K562 (cell line): Measurements from ENCODE around the gene HSF5. TPM values are rescaled to one million over a fixed set of nuclear protein-coding genes. Genes with fewer than 3 reads are reported as not detected.

Source experiments
- EP300 ChIP-seq: IDR thresholded peaks from 2 replicates; pipeline ENCODE4 v1.6.1; 2012; ENCODE audit warnings: low read length, improper control_type of control experiment
- GTF2F1 ChIP-seq: IDR thresholded peaks from 2 replicates; pipeline ENCODE4 v1.6.1; 2011; ENCODE audit warnings: low read depth, low read length, improper control_type of control experiment
- RFX5 ChIP-seq: IDR thresholded peaks from 2 replicates; pipeline ENCODE4 v1.6.1; 2011; ENCODE audit warnings: low read depth, mild to moderate bottlenecking, improper control_type of control experiment, low read length
- SMAD3 ChIP-seq: fragments of 450-650 bp; formaldehyde crosslinking; conservative IDR thresholded peaks from 2 replicates; pipeline ENCODE4 v1.4.0; 2020; ENCODE audit warnings: mild to moderate bottlenecking
- SP2 ChIP-seq: IDR thresholded peaks from 2 replicates; pipeline ENCODE4 v1.6.1; 2011; ENCODE audit warnings: mild to moderate bottlenecking, low read depth, low read length, moderate library complexity; ENCODE audit not compliant: poor library complexity, severe bottlenecking; ENCODE audit errors: extremely low read depth
- SRSF3 ChIP-seq: fragments of 200-400 bp; formaldehyde crosslinking; IDR thresholded peaks from 2 replicates; pipeline ENCODE4 v1.6.1; 2016; ENCODE audit warnings: mild to moderate bottlenecking, low read length, moderate library complexity; ENCODE audit not compliant: insufficient read depth
- TAF9B ChIP-seq: fragments of 450-650 bp; IDR thresholded peaks from 2 replicates; pipeline ENCODE4 v1.6.1; 2018; ENCODE audit warnings: mild to moderate bottlenecking; ENCODE audit not compliant: partially characterized antibody
- U2AF1 ChIP-seq: fragments of 200-400 bp; formaldehyde crosslinking; optimal IDR thresholded peaks from 2 replicates; pipeline ENCODE3; 2017; ENCODE audit warnings: mild to moderate bottlenecking, low read depth, low read length, moderate library complexity
- U2AF2 ChIP-seq: fragments of 200-400 bp; formaldehyde crosslinking; optimal IDR thresholded peaks from 2 replicates; pipeline ENCODE3; 2017; ENCODE audit warnings: low read depth, mild to moderate bottlenecking, low read length
- ZNF699 ChIP-seq: fragments of 250-450 bp; sonication (Bioruptor Pico); IDR thresholded peaks from 2 replicates; pipeline ENCODE4 v1.8.0; 2021; ENCODE audit warnings: mild to moderate bottlenecking, moderate library complexity; ENCODE audit not compliant: insufficient replicate concordance
- ZZZ3 ChIP-seq: fragments of 450-650 bp; IDR thresholded peaks from 2 replicates; pipeline ENCODE4 v1.6.1; 2016; ENCODE audit warnings: antibody characterized with exemption, mild to moderate bottlenecking, moderate library complexity
- polyA plus RNA-seq, 8 experiments: library from polyadenylated mRNA; depleted of rRNA in 4 of 8; stranded (reverse) in 5 of 8; unstranded in 3 of 8; fragments of >200 nt; fragmentation: Nextera tagmentation in 2 of 8; fragmentation: Illumina TruSeq in 1 of 8; extraction: Ambion mirVana in 2 of 8; extraction: Trizol in 1 of 8; gene quantifications; 2 replicates each; pipeline versions ENCODE4 v1.2.1 to v1.2.3, GENCODE V29; 2011 to 2014; ENCODE audit warnings: inconsistent platforms in 1 of 8, missing spikeins in 1 of 8
- total RNA-seq, 7 experiments: library from RNA; depleted of rRNA in 6 of 7; stranded (reverse); fragments of >200 nt in 6 of 7; fragmentation: Illumina TruSeq in 2 of 7; extraction: Trizol in 2 of 7; gene quantifications; 2 replicates each; pipeline versions ENCODE4 v1.2.1 to v1.2.3, GENCODE V29; 2011 to 2021; ENCODE audit warnings: low replicate concordance in 1 of 7
- TF ChIP-seq, protein P1 (sequence below), 2 experiments: fragments of 450-650 bp; IDR thresholded peaks; 2 replicates each; pipeline ENCODE4 v1.6.1; 2018; ENCODE audit warnings: mild to moderate bottlenecking in 2 of 2, low read depth in 1 of 2; ENCODE audit not compliant: partially characterized antibody in 2 of 2
- TF ChIP-seq, protein P2 (sequence below): IDR thresholded peaks from 2 replicates; pipeline ENCODE4 v1.6.1; 2012; ENCODE audit warnings: low read depth, low read length, improper control_type of control experiment, borderline replicate concordance
- TF ChIP-seq, protein P3 (sequence below): fragments of 450-650 bp; formaldehyde crosslinking; IDR thresholded peaks from 2 replicates; pipeline ENCODE4 v1.4.0; 2020; ENCODE audit warnings: mild to moderate bottlenecking, moderate library complexity
- TF ChIP-seq, protein P4 (sequence below): sonication (generic); formaldehyde crosslinking; IDR thresholded peaks from 2 replicates; pipeline ENCODE4 v1.8.0; 2023; ENCODE audit warnings: missing genetic modification reagents, mild to moderate bottlenecking, borderline replicate concordance

HSF5 gene
- total and polyA plus RNA-seq, 9 of the 15 experiments (the other 6 are each of a cell fraction or from before 2014, with no cell fraction given) = 0.04 TPM; not detected in 8

DNA sequence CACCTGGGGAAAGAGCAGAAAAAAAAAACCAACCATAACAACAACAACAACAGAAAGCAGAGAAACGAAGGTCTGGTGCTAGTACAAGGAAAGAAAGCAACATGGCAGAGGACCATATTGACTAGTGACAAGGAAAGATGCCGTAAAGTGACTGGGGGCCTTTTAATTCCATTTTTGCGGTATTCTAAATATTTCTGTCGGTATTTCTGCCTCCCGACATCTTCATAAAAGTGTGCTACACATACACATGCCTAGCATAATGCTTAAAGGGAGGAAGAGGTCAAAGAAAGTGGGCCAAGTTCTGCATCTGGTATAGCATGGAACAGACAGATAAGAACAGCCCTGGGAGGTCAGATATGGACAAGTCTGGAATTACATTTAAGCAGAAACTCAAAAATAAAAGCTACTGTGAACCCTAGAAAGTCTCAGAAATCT, 51.4 kb downstream of the HSF5 start (continued):
- TF ChIP-seq, protein P1, sequence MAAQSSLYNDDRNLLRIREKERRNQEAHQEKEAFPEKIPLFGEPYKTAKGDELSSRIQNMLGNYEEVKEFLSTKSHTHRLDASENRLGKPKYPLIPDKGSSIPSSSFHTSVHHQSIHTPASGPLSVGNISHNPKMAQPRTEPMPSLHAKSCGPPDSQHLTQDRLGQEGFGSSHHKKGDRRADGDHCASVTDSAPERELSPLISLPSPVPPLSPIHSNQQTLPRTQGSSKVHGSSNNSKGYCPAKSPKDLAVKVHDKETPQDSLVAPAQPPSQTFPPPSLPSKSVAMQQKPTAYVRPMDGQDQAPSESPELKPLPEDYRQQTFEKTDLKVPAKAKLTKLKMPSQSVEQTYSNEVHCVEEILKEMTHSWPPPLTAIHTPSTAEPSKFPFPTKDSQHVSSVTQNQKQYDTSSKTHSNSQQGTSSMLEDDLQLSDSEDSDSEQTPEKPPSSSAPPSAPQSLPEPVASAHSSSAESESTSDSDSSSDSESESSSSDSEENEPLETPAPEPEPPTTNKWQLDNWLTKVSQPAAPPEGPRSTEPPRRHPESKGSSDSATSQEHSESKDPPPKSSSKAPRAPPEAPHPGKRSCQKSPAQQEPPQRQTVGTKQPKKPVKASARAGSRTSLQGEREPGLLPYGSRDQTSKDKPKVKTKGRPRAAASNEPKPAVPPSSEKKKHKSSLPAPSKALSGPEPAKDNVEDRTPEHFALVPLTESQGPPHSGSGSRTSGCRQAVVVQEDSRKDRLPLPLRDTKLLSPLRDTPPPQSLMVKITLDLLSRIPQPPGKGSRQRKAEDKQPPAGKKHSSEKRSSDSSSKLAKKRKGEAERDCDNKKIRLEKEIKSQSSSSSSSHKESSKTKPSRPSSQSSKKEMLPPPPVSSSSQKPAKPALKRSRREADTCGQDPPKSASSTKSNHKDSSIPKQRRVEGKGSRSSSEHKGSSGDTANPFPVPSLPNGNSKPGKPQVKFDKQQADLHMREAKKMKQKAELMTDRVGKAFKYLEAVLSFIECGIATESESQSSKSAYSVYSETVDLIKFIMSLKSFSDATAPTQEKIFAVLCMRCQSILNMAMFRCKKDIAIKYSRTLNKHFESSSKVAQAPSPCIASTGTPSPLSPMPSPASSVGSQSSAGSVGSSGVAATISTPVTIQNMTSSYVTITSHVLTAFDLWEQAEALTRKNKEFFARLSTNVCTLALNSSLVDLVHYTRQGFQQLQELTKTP (IDR thresholded peaks at IDR 0.05; ENCODE audit: low read depth in 1 of 2, partially characterized antibody in 2 of 2) = peak in 1 of 2 experiments; percentile 37
- no peak for TF ChIP-seq SRSF3
- no peak for TF ChIP-seq RFX5
- TF ChIP-seq U2AF2 = no peak
- TF ChIP-seq, protein P2, sequence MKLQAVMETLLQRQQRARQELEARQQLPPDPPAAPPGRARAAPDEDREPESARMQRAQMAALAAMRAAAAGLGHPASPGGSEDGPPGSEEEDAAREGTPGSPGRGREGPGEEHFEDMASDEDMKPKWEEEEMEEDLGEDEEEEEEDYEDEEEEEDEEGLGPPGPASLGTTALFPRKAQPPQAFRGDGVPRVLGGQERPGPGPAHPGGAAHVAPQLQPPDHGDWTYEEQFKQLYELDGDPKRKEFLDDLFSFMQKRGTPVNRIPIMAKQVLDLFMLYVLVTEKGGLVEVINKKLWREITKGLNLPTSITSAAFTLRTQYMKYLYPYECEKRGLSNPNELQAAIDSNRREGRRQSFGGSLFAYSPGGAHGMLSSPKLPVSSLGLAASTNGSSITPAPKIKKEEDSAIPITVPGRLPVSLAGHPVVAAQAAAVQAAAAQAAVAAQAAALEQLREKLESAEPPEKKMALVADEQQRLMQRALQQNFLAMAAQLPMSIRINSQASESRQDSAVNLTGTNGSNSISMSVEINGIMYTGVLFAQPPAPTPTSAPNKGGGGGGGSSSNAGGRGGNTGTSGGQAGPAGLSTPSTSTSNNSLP = 0 out of 2 replicates have a peak, but pooled peaks have one; percentile 28
- TF ChIP-seq ZZZ3 = no peak
- TF ChIP-seq TAF9B = no peak
- no peak for TF ChIP-seq U2AF1
- peak; percentile 86 for TF ChIP-seq EP300
- TF ChIP-seq, protein P3, sequence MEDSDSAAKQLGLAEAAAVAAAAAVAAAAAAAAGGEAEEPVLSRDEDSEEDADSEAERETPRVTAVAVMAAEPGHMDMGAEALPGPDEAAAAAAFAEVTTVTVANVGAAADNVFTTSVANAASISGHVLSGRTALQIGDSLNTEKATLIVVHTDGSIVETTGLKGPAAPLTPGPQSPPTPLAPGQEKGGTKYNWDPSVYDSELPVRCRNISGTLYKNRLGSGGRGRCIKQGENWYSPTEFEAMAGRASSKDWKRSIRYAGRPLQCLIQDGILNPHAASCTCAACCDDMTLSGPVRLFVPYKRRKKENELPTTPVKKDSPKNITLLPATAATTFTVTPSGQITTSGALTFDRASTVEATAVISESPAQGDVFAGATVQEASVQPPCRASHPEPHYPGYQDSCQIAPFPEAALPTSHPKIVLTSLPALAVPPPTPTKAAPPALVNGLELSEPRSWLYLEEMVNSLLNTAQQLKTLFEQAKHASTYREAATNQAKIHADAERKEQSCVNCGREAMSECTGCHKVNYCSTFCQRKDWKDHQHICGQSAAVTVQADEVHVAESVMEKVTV (CRISPR knock-in tag) = no peak
- TF ChIP-seq ZNF699 (CRISPR knock-in tag) = no peak
- TF ChIP-seq SMAD3 (CRISPR knock-in tag) = no peak
- TF ChIP-seq, protein P4, sequence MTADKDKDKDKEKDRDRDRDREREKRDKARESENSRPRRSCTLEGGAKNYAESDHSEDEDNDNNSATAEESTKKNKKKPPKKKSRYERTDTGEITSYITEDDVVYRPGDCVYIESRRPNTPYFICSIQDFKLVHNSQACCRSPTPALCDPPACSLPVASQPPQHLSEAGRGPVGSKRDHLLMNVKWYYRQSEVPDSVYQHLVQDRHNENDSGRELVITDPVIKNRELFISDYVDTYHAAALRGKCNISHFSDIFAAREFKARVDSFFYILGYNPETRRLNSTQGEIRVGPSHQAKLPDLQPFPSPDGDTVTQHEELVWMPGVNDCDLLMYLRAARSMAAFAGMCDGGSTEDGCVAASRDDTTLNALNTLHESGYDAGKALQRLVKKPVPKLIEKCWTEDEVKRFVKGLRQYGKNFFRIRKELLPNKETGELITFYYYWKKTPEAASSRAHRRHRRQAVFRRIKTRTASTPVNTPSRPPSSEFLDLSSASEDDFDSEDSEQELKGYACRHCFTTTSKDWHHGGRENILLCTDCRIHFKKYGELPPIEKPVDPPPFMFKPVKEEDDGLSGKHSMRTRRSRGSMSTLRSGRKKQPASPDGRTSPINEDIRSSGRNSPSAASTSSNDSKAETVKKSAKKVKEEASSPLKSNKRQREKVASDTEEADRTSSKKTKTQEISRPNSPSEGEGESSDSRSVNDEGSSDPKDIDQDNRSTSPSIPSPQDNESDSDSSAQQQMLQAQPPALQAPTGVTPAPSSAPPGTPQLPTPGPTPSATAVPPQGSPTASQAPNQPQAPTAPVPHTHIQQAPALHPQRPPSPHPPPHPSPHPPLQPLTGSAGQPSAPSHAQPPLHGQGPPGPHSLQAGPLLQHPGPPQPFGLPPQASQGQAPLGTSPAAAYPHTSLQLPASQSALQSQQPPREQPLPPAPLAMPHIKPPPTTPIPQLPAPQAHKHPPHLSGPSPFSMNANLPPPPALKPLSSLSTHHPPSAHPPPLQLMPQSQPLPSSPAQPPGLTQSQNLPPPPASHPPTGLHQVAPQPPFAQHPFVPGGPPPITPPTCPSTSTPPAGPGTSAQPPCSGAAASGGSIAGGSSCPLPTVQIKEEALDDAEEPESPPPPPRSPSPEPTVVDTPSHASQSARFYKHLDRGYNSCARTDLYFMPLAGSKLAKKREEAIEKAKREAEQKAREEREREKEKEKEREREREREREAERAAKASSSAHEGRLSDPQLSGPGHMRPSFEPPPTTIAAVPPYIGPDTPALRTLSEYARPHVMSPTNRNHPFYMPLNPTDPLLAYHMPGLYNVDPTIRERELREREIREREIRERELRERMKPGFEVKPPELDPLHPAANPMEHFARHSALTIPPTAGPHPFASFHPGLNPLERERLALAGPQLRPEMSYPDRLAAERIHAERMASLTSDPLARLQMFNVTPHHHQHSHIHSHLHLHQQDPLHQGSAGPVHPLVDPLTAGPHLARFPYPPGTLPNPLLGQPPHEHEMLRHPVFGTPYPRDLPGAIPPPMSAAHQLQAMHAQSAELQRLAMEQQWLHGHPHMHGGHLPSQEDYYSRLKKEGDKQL (CRISPR knock-in tag) = no peak
- no peak for TF ChIP-seq SP2
- no peak for TF ChIP-seq GTF2F1
